ENCODE results near the gene BLOC1S6.

The BLOC1S6 gene

DNA sequence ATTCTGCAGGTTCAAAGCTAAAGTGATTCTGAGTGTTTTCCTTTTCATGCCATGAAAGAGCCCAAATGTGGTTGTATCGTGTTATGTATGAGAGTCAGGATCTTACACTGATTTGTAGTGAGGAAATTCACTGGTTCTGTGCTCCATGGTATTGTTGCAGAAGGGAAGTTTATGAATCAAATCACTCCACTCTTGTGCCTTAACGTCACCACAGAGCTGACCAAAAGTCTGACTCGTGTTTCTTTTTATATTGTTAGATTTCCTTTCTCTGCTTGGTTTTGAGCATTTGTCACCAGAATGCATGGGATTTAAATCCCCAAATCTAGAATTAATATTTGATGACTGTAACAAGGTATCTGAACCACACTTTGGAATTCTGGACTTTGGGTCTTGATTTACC is 35.5 kb upstream of the BLOC1S6 start:
- no peaks in the 10 kb centered on the region for H3K79me2 ChIP-seq (ENCODE audit: low read length)
- TF ChIP-seq EZH2 (optimal IDR thresholded peaks at IDR 0.05; ENCODE audit: low read depth, low read length) (no peak), CTCF (IDR thresholded peaks at IDR 0.05; ENCODE audit: low read length) (no peak), EZH2phosphoT487 (IDR thresholded peaks at IDR 0.05; ENCODE audit: low read length) (no peak)
- H3K36me3 ChIP-seq (replicated peaks; ENCODE audit: insufficient read depth, low read length), result no peaks in the 10 kb centered on the region
- H3K27ac ChIP-seq (ENCODE audit: low read length), result no peak overlapping the region
- no peak overlapping the region for H3K4me3 ChIP-seq (ENCODE audit: low read length)
- no peaks in the 10 kb centered on the region for H3K9me3 ChIP-seq (replicated peaks; ENCODE audit: insufficient read depth, low read length)
- H2AFZ ChIP-seq (ENCODE audit: low read length), result no peak overlapping the region
- H3F3A ChIP-seq (ENCODE audit: insufficient read depth, low read length), result no peaks in the 10 kb centered on the region
- no peaks in the 10 kb centered on the region for H3K4me1 ChIP-seq (ENCODE audit: low read length)
- no peaks in the 10 kb centered on the region for H4K20me1 ChIP-seq (ENCODE audit: insufficient read depth, low read length)
- no peak for DNase-seq
- H3K9ac ChIP-seq (ENCODE audit: low read length), result no peak overlapping the region
- H3K4me2 ChIP-seq (ENCODE audit: low read depth, low read length), result no peak overlapping the region
- H3K9me2 ChIP-seq (replicated peaks; ENCODE audit: insufficient read depth, low read length), result no peaks in the 10 kb centered on the region
- no peaks in the 10 kb centered on the region for H3K27me3 ChIP-seq (replicated peaks; ENCODE audit: insufficient read depth, low read length)

- Histone ChIP-seq H3F3A (ENCODE audit: insufficient read depth, low read length) (no peaks in the 10 kb centered on the region), H3K36me3 (replicated peaks; ENCODE audit: insufficient read depth, low read length) (no peaks in the 10 kb centered on the region), H3K4me3 (ENCODE audit: low read length) (no peak overlapping the region), H3K4me2 (ENCODE audit: low read depth, low read length) (peak overlapping the region; percentile 24; the same call in 1 of the 2 replicates), H3K27me3 (replicated peaks; ENCODE audit: insufficient read depth, low read length) (no peaks in the 10 kb centered on the region), H3K9me2 (replicated peaks; ENCODE audit: insufficient read depth, low read length) (no peaks in the 10 kb centered on the region), H2AFZ (ENCODE audit: low read length) (peak overlapping the region; percentile 18; the same call in 1 of the 2 replicates), H3K9ac (ENCODE audit: low read length) (no peak overlapping the region), H3K9me3 (replicated peaks; ENCODE audit: insufficient read depth, low read length) (no peaks in the 10 kb centered on the region), H3K27ac (ENCODE audit: low read length) (no peak overlapping the region), H3K4me1 (ENCODE audit: low read length) (no peaks in the 10 kb centered on the region), H4K20me1 (ENCODE audit: insufficient read depth, low read length) (no peaks in the 10 kb centered on the region), H3K79me2 (ENCODE audit: low read length) (no peaks in the 10 kb centered on the region)
- DNase-seq, result no peak
- TF ChIP-seq EZH2phosphoT487 (IDR thresholded peaks at IDR 0.05; ENCODE audit: low read length), result no peak
- no peak for TF ChIP-seq EZH2 (optimal IDR thresholded peaks at IDR 0.05; ENCODE audit: low read depth, low read length)
- TF ChIP-seq CTCF (IDR thresholded peaks at IDR 0.05; ENCODE audit: low read length), result no peak
Measured at GRCh38 chr15:45555934-45556608, 31.1 kb upstream of the BLOC1S6 start.

GRCh38 chr15:45572617-45573016 is 14.6 kb upstream of the BLOC1S6 start:
- Histone ChIP-seq H3K9me3 (replicated peaks; ENCODE audit: insufficient read depth, low read length) (no peaks in the 10 kb centered on the region), H3K9me2 (replicated peaks; ENCODE audit: insufficient read depth, low read length) (no peaks in the 10 kb centered on the region), H2AFZ (ENCODE audit: low read length) (no peak overlapping the region), H3K4me3 (ENCODE audit: low read length) (no peak overlapping the region), H3K4me2 (ENCODE audit: low read depth, low read length) (no peak overlapping the region), H3K36me3 (replicated peaks; ENCODE audit: insufficient read depth, low read length) (no peaks in the 10 kb centered on the region), H3K9ac (ENCODE audit: low read length) (no peak overlapping the region), H3F3A (ENCODE audit: insufficient read depth, low read length) (no peaks in the 10 kb centered on the region), H3K79me2 (ENCODE audit: low read length) (no peaks in the 10 kb centered on the region), H4K20me1 (ENCODE audit: insufficient read depth, low read length) (no peaks in the 10 kb centered on the region), H3K27ac (ENCODE audit: low read length) (no peak overlapping the region), H3K4me1 (ENCODE audit: low read length) (no peaks in the 10 kb centered on the region), H3K27me3 (replicated peaks; ENCODE audit: insufficient read depth, low read length) (no peaks in the 10 kb centered on the region)
- no peak for TF ChIP-seq EZH2 (optimal IDR thresholded peaks at IDR 0.05; ENCODE audit: low read depth, low read length)
- no peak for TF ChIP-seq EZH2phosphoT487 (IDR thresholded peaks at IDR 0.05; ENCODE audit: low read length)
- no peak for TF ChIP-seq CTCF (IDR thresholded peaks at IDR 0.05; ENCODE audit: low read length)
- DNase-seq, result no peak

All from MM.1S (cell line).